GM19452 (cell line): ENCODE results near the gene MRPS35.
A peak's percentile ranks its signal among the peaks of the same experiment; 100 is the strongest.

Source experiments
- ATAC-seq: cut with Tn5 transposase; IDR thresholded peaks from one replicate; pipeline ENCODE4 v1.9.1; 2021; ENCODE audit not compliant: unreplicated experiment

The MRPS35 gene

DNA sequence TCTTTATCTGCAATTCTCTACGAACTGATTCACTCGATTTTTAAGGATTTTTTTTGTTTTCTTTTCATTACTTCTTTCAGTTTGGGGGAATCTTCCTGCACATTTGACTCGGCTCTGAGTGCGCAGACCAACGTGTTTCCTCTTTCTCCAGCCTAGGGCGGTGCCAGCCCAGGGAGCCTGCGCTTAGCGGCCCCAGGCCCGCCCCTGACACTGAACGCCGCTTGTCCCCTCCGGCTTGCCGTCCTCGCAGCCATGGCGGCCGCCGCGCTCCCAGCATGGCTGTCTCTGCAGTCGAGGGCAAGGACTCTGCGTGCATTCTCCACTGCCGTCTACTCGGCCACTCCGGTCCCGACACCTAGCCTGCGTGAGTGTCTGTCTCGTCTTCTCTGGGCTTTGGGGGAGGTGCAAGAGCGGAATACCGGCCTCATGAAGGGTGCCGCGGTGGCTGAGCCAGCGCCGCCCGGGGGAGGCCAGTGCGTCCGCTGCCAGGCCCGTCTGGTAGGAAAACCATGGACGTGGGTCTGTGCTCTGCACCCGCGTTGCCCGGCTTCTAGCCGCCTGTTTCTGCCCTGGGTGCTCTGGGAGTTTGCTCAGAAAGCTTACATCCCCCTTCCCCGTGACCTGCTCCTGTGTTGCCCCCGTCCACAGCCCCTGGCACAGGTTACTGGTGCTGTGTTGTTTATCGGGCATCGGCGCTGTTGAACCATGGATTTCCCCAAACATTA is at the start of gene MRPS35:
TSS of gene MRPS35 (plus strand) at position 241 of the 725 bp plus-strand sequence. CDS start at position 253, 12 bp downstream.
- peak; percentile 95 for ATAC-seq

DNA sequence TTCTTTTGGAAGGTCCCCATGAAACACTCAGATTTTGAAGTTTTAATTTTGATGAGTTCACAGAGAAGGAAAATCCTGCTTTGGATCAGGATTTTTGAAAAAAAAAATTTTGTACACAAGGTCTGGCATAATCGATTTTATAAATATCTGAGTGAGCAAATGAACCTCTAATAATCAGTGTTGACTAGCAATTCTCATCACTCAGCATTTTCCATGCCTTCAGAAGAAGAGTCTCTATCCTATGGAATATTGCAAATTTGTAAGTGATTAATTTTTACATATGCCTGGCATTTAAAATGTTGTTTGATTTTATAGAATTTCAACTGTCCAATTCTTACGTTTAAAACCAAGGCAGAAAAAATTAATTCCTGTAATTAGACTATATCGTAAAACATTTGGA is 44.9 kb upstream of the MRPS35 start:
- no peak for ATAC-seq

DNA sequence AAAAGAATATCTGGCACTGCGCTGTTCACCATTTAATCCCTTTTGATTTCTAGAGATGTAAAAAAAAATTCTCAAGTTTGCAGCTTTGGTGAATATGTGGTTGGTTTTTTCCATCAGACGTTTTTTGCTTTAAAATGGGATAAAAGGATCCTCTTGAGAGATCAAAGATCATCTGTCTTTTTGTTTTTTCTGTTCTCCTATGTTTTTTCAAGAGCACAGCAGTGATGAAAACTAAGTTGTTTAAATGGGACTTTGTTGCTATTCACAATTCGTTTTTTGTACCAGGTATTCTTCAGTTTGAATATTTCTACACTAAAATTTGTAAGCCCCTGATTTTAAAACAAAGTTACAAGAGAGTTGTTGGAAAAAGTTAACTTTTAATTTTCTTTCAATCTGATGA is 44.1 kb upstream of the MRPS35 start:
- no peak for ATAC-seq

DNA sequence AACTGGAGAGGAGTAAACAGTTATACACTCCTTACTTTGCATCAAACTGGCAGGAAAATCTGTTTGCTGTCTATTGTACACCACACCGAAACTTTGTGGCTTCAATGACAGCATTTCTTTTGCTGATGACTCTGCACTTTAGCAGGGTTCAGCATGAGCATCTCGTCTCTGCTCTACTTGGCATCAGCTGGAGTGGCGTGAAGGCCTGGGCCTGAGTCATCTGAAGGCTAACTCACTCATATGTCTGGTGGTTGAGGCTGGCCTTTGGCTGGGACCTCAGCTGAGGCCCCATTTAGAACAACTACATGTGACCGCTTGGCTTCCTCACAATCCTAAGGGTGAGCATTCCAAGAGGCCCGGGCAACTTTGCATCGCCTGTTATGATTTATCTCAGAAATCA is 43.1 kb upstream of the MRPS35 start:
- no peak for ATAC-seq

DNA sequence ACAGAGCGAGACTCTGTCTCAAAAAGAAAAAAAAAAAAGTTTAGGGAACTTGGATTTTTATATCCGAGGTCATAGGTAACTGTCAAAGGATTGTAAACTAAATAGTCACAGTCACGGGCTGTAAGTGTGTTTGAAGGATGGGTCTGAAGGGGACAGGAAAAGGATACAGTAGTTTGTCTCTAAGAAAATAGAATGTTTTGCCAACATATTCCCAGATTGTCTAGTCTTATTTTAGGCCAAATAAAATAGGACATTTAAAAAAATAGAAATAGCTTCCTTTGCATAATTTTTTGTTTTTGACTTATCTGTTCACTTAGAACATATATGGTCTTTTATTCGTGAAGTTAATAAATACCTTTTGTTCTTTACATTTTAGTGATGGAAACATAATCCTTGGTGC is 38.6 kb upstream of the MRPS35 start:
- ATAC-seq: no peak

DNA sequence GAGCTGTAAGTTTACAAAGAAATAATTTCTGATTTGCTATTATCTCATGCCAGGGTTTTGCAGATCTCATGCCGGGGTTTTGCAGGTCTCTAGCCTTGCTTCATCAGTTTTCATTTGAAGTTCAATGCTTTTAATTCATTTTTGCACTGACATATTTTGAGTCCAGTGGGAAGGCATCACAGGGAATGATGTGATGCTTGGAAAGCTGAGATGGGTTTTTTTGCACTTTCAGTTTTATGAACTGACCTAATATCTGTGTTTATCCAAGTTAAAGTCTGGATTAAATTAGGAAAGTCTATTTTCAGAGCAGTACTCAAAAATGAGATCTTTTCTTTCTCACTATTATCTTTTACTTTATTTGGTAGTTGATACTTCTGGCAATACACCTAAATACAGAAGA is 38.0 kb upstream of the MRPS35 start:
- no peak for ATAC-seq

DNA sequence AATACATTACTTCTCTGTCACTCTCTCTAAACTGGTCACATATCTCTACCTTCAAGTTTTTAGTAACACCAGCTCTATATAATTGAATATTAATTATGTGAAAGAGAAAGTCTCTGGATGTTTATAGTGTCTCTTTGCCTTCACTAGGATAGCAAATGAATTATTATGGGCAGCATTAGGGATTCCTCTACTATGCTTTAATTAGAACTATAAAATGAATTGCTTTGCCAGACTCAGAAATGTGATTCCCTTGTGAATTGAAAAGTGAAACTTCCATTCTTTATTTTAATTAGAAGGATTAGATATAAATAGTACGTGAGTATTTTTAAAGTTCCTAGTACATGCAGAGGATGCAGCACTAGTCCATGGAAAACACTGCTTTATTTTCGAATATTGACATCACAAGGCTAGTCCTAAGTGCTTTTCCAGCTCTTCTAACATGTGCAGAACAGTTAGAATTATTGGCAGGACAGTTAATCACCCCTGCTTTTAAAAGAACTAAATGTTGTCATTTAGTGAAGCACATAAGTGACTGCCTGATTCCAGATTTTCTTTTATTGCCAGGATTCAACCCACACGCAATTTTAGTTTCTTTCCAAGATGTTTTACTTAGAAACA is 37.4 kb upstream of the MRPS35 start:
- no peak for ATAC-seq

DNA sequence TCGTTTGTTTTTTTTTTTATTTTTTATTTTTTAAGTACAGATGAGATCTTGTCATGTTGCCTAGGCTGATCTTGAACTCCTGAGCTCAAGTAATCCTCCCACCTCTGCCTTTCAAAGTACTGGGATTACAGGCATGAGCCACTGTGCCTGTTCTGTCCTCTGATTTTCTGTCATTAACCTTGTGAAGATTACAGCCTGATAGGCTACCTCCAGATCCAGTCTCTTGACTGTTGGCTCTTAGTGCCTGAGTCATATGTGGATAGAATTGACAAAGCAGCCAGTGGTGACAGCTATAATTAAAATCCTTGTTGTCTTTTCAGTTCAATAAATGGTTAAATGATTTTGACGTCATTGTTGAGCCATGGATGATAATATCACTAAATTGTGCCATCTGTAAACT is 35.6 kb upstream of the MRPS35 start:
- no peak for ATAC-seq

DNA sequence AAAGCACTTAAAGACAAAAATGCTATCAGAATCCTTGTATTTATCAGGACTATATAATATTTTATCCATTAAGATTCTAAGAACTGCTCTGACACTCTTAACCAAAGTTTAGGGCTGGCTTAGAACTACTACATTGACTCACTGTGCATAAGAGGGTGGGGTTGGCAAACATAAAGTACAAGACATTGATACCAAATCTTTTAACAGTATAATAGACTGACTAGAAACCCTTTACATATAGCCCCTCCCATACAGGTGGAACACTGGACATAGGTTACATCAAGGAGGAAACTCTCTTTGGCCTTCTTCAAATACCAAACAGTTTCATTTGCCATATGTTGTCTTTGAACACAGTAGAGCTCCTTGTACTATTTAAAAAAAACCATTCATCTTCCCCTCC is 30.0 kb upstream of the MRPS35 start:
- ATAC-seq: no peak

DNA sequence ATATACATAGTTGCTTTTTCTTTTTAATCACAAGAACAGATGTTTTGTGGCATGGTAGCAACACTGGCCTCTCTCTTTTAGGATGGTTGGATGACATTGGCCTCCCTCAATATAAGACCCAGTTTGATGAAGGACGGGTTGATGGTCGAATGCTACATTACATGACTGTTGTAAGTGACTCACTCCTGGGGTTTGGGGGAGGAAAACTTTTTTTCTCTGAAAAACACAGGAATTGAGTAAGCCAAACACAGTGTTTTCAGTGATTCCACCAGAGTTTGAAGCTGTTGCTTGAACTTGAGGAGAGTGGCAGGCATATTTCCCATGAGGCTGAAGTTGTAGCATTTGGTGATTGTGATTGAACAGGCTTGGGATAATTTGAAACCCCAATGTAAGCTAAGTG is 28.1 kb upstream of the MRPS35 start:
- ATAC-seq: no peak

DNA sequence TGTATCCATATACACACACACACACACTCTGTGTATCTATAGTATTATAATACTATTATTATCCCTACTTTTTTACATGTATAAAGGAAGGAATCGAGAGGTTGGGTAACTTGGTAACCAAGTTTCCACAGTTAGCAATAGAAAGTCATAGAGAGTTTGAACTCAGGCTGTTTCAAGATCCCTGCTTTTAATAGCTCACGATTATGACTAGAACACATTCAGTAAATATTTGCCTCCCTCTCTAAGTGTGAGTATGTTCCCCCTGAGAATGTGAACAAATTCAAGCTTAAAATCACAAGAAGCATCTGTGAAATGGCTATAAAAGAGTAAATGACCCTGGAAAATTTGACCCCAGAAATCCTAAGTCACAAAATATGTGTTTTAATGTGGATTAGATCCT is 25.4 kb upstream of the MRPS35 start:
- ATAC-seq: no peak

DNA sequence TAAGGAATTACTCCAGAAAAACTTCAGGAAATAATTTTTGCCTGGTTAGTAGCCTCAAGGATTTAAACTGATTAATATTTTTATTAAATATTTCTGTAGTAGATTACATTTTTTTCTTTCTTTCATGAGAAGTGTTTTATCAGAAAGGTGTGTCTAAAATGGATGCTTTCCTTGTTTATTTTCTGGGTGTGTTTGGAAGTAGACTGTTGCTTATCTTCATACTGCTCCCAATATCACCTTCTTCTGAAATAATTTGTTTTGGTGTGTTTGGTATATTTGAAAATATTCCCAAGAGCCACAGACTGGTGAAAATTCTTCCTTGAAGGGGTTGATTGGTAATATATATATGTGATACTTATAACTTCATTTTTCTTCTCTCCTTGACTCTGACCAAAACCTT is 24.5 kb upstream of the MRPS35 start:
- no peak for ATAC-seq

DNA sequence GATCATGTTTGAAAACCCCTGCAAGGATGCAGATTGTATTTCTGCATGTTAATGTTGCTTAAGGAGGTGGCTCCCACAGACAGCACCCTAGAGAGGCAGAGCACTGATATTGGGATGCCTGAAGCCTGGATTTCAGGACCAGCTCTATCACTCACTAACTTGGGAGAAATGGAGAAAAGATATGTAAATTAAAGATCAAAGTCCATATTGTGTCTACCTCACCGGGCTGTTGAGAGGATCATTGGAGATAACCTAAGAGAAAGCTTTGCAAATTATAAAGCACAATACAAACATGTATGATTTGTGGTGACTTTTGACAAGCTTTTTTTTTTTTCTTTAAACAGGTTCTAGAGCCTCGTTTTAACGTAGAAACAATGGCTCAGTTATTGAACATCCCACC is 22.0 kb upstream of the MRPS35 start:
- no peak for ATAC-seq

DNA sequence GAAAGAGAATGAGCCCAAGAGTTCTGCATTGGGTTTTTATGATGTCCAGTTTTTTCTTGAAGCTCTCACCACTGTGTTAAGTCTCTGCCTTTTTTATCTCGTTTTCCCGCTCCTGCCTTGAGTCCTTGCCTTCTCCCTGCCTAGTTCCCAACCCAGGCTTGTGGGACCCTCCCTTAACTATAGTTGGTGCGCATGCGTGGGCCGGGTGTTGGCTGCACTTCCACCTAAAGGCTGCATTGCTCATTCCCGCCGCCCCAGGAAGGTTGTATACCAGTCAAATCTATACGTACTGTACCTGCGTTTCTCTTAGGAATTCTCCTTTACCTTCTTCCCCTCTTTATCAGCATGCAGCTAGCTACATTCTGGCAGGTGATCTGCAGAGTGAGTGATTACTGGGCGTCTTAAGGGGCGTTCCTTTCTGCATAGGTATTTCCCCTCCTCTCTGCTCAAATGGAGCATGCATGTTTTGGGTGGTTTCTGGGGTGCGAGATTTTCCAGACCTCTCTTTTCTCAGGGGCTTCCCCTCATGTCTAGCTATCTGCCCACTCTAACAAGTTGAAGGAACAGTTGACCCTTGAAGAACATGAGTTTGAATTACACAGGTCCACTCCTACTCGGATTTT is 21.0 kb upstream of the MRPS35 start:
- ATAC-seq: no peak

DNA sequence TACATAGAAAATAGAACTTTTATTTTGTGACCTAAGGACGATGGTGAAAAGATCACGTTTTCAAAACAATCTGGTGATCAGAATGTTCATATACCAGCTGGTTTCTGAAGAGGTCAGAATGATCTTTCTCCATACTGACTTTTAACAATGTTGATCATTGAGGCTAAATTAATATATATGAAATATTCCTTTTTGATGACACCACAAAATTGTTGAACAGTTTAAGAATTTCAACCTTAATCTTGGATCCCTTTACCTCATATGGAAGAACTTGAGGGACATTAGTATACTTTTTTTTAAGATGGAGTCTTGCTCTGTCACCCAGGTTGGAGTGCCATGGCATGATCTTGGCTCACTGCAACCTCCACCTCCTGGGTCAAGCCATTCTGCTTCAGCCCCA is 17.2 kb upstream of the MRPS35 start:
- no peak for ATAC-seq

DNA sequence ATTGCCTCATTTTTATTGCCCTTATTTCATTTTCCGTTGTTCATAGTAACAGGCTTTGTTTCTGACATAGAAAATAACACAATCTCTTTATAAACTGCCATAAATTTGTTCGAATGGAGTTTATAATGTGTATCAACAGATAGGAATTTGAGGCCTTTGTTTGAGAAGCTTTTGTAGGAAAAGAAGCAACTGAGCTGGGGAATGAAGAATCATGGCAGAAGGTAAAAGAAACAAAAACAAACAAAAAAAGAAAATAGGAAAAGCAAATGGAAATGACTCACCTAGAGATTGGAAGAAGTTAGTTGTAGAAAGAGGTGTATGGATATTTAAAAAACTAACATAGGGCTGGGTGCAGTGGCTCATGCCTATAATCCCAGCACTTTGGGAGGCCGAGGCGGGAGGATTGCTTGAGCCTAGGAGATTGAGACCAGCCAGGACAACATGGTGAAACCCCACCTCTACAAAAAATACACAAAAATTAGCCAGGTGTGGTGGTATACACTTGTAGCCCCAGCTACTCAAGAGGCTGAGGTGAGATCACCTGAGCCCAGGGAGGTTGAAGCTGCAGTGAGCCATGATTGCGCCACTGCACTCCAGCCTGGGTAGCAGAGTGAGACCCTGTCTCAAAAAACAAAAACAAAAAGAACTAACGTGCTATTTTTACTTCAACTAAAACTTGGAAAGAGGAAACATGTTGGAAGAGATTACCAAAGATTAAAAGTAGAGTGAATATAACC is 14.9 kb upstream of the MRPS35 start:
- no peak for ATAC-seq

DNA sequence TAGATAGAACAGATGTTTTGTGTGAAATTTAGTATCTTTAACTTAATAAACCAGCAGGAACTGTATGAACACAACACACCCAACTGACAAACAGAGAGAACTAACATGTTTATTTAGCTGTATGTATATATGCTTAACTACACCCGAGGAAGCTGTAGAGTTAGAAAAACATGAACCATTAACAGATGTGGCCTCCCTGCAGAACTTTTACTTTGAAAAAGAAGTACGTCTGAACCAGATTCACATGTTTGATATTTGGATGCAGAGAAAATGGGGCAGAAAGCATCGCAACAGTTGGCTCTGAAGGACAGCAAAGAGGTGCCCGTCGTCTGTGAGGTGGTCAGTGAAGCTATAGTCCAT is 14.4 kb upstream of the MRPS35 start, which contains the start of gene REP15:
TSS of gene REP15 (plus strand) at position 155 of the 360 bp plus-strand sequence. CDS start at position 271, 116 bp downstream.
- no peak for ATAC-seq

DNA sequence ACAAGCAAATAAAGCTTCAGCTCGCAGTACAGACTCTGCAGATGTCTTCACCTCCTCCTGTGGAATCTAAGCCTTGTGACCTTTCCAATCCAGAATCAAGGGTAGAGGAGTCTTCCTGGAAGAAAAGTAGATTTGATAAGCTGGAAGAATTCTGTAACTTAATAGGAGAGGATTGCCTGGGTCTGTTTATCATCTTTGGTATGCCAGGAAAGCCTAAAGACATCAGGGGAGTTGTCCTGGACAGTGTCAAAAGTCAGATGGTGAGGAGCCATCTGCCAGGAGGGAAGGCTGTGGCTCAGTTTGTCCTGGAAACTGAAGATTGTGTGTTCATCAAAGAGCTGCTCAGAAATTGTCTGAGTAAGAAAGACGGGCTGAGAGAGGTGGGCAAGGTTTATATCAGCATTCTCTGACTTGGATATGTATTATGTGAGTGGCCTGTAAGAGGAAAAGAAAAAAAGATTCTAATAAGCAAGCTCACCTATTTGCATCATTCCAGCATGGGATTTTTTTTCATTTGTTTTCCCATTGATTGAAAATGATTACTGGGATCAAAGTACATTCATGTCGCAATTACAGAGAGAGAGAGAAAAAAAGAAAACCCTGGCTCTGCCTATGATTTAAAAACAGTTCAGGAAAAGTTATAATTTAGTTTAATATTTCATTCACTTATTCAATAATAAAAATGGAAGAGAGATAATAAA is 13.6 kb upstream of the MRPS35 start:
- ATAC-seq: no peak

DNA sequence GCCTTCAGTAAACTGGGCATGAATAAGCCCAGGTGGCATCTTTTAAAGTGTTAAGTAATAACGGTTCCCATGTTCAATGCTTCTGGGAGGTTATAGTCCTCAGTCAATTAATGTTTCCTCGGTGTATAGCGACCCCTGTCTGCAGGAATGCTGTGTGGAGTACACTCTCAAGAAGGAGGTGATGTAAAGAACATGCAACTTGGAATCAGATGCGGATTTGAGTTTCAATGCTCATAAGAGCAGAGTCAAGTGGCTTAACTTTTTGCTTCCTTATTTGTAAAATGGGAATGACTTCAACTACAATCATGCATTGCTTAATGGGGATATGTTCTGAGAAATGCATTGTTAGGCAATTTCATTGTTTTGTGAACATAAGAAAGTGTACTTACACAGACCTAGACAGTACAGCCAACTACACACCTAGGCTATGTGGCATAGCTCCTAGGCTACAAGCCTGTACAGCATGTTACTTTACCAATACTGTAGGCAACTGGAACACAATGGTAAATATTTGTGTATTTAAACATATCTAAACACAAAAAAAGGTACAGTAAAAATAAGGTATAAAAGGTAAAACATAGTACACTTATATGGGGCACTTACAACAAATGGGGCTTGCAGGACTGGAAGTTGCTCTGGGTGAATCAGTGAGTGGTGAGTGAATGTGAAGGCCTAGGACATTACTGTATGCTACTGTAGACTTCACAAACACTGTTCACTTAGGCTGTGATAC is 6.7 kb upstream of the MRPS35 start:
- peak; percentile 88 for ATAC-seq

DNA sequence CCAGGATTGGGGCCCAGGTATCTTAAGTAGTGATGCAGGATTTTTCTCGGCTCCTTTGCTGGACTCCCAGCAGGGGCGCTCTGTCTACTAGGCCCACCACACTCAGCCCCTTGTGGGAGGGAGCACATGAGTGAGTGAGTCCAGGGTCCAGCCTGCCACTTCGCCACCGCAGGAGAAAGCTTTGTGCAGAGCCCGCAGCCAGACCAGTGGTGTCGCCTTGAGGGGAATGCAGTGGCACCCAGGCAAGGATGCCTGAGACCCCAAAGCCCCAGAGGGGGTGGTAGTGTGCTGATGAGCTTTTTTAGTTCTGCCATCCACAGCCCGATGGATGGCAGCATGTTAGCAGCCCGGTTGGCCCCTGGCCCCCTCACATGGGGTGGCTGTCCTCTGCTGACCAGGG is 5.4 kb upstream of the MRPS35 start:
- no peak for ATAC-seq
